Psoas muscle (tissue), 8 donors: ENCODE data around the gene MYOZ2. TPM values are rescaled to one million over a fixed set of nuclear protein-coding genes. Genes with fewer than 3 reads are reported as not detected.

Experiments used
- ATAC-seq, 4 donors: fragments of 200-7000 bp; cut with Tn5 transposase; one replicate each; pipeline ENCODE4 v1.9.1; 2020; ENCODE audit warnings: moderate library complexity in 3 of 4, mild to moderate bottlenecking in 2 of 4
- DNase-seq, 2 donors: peaks; one replicate each; pipeline ENCODE4 v3.0.0-alpha.2; 2020
- H3K27ac ChIP-seq: fragments of 200-600 bp; one replicate; pipeline ENCODE4 v1.8.0; 2022
- H3K27me3 ChIP-seq, 3 donors: fragments of 200-600 bp in 1 of 3; one replicate each; pipeline versions ENCODE4 v1.6.1 to v1.8.0; 2013 to 2022; ENCODE audit warnings: low read length in 2 of 3, mild to moderate bottlenecking in 2 of 3, moderate library complexity in 1 of 3; ENCODE audit not compliant: insufficient read depth in 3 of 3
- H3K36me3 ChIP-seq, 2 donors: fragments of 200-600 bp in 1 of 2; one replicate each; pipeline versions ENCODE4 v1.6.1 to v1.8.0; 2013 to 2022; ENCODE audit warnings: low read depth in 1 of 2, mild to moderate bottlenecking in 1 of 2, moderate library complexity in 1 of 2; ENCODE audit not compliant: insufficient read depth in 1 of 2
- H3K4me1 ChIP-seq: fragments of 200-600 bp; one replicate; pipeline ENCODE4 v1.8.0; 2022
- H3K4me3 ChIP-seq: fragments of 200-600 bp; one replicate; pipeline ENCODE4 v1.8.0; 2022; ENCODE audit warnings: mild to moderate bottlenecking
- H3K9me3 ChIP-seq: fragments of 200-600 bp; one replicate; pipeline ENCODE4 v1.8.0; 2022
- CTCF ChIP-seq: fragments of 200-600 bp; IDR thresholded peaks from one replicate; pipeline ENCODE4 v1.8.0; 2022; ENCODE audit warnings: antibody characterized with exemption
- WGBS, 3 donors: extraction: QIAGEN DNeasy Blood & Tissue Kit; methylation state at CpG; one replicate each; pipeline versions ENCODE4 v1.1.6 to v1.1.7; 2013; 5-methylcytosine and 5-hydroxymethylcytosine counted together
- intact Hi-C, 2 donors: fragments of 100-400 bp; cut with DNase I; formaldehyde crosslinking; loops; one replicate each; pipeline versions ENCODE4 v1.11.0 to v1.14.2; 2022
- polyA plus RNA-seq, 3 donors: library from polyadenylated mRNA; stranded (reverse); fragments of 200-250 nt; gene quantifications; one replicate each; pipeline ENCODE4 v1.2.3, GENCODE V29; 2013
- total RNA-seq, 4 donors: library from RNA; stranded (reverse); fragmentation: NEBNext Ultra II Directional in 2 of 4; extraction: Animal tissue kit (Norgen Biotek cat#: 25700) in 2 of 4; gene quantifications; one replicate each; pipeline versions ENCODE4 v1.2.1 to v1.2.4, GENCODE V29; 2021 to 2023
- donor health status: healthy with polysubstance abuse.
- donor health status: DM: no; HTN: no; CAD: no; lungs with moderate emphysema.
- donor health status: Bipolar disorder and iron deficiency.
- donor health status: healthy.
- donor health status: DM: yes; HTN: yes; CAD: no.
- donor health status: DM: no; HTN: no; CAD: no.
- donor health status: DM: no; HTN: no; CAD: no.
- donor health status: DM: yes; HTN: yes; CAD: no.

MYOZ2 gene
- total and polyA plus RNA-seq, 7 donors: 55.1 to 469 (median 204) TPM

GRCh38 chr4:119110121-119110520 is 25.5 kb upstream of the MYOZ2 start:
- Histone ChIP-seq H3K27me3 (no peaks in the 10 kb centered on the region), H3K9me3 (no peaks in the 10 kb centered on the region), H3K4me3 (no peak overlapping the region), H3K4me1 (peaks cover 20% of the 10 kb centered on the region), H3K27ac (no peak overlapping the region), H3K36me3 (no peaks in the 10 kb centered on the region)
- DNase-seq (no peak), ATAC-seq (no peak)
- no peak for TF ChIP-seq CTCF
- intact Hi-C loops: no loop called here
- 94 to 100% (median 96%) methylated on average over 2 of the region's 2 CpGs for WGBS, 3 donors

GRCh38 chr4:119111296-119111695 is 24.3 kb upstream of the MYOZ2 start:
- TF ChIP-seq CTCF: no peak
- ATAC-seq: no peak
- peaks cover 8% of the 10 kb centered on the region for H3K4me1 ChIP-seq
- H3K27me3 ChIP-seq: no peaks in the 10 kb centered on the region
- no peak overlapping the region for H3K4me3 ChIP-seq
- H3K36me3 ChIP-seq: no peaks in the 10 kb centered on the region
- no peaks in the 10 kb centered on the region for H3K9me3 ChIP-seq
- intact Hi-C loops: no loop called here
- no peak for DNase-seq
- H3K27ac ChIP-seq: no peak overlapping the region

- H3K9me3 ChIP-seq: no peaks in the 10 kb centered on the region
- intact Hi-C loops: no loop called here
- no peaks in the 10 kb centered on the region for H3K27me3 ChIP-seq
- no peak for DNase-seq
- peaks cover 5% of the 10 kb centered on the region for H3K4me1 ChIP-seq
- H3K27ac ChIP-seq: peak overlapping the region; percentile 53
- no peak for TF ChIP-seq CTCF
- no peaks in the 10 kb centered on the region for H3K36me3 ChIP-seq
- no peak overlapping the region for H3K4me3 ChIP-seq
- ATAC-seq: peak; percentile 73 to 81 (median 78)
These were observed 22.5 kb upstream of the MYOZ2 start for GRCh38 chr4:119113033-119113655.

GRCh38 chr4:119116021-119116420 is 19.6 kb upstream of the MYOZ2 start:
- Histone ChIP-seq H3K27ac (no peak overlapping the region), H3K9me3 (no peaks in the 10 kb centered on the region), H3K4me3 (no peak overlapping the region), H3K4me1 (peaks cover 5% of the 10 kb centered on the region), H3K36me3 (no peaks in the 10 kb centered on the region), H3K27me3 (no peaks in the 10 kb centered on the region)
- no peak for TF ChIP-seq CTCF
- ATAC-seq (no peak), DNase-seq (no peak)
- 93 to 96% (median 95%) methylated on average over 4 of the region's 4 CpGs for WGBS, 3 donors
- intact Hi-C loops: no loop called here
